Measurements from ENCODE around the gene PPP1R36.

- TF ChIP-seq CTCF (conservative IDR thresholded peaks at IDR 0.05) (no peak), EZH2 (IDR thresholded peaks at IDR 0.05; ENCODE audit: low read depth) (no peak)
Observed at GRCh38 chr14:64513271-64513670, 36.5 kb upstream of the PPP1R36 start.

Measured in PC-9 (cell line).